Left lung (tissue), 10 donors: ENCODE results near the gene SPEM2. TPM values are rescaled to one million over a fixed set of nuclear protein-coding genes. Genes with fewer than 3 reads are reported as not detected.
A peak's percentile ranks its signal among the peaks of the same experiment; 100 is the strongest.

Experiments
- ATAC-seq: fragments of 200-7000 bp; cut with Tn5 transposase; one replicate; pipeline ENCODE4 v1.9.1; 2020; ENCODE audit warnings: moderate library complexity
- DNase-seq, 4 donors: peaks; one replicate each; pipeline ENCODE4 v3.0.0-alpha.2; 2013 to 2020
- H3K27ac ChIP-seq, 2 donors: fragments of 200-600 bp; sonication (generic) in 1 of 2; one replicate each; pipeline versions ENCODE4 v1.5.0 to v1.8.0; 2020 to 2021
- H3K27me3 ChIP-seq, 2 donors: fragments of 200-600 bp; sonication (generic) in 1 of 2; one replicate each; pipeline versions ENCODE4 v1.5.0 to v1.8.0; 2020 to 2021
- H3K36me3 ChIP-seq, 2 donors: fragments of 200-600 bp; sonication (generic) in 1 of 2; one replicate each; pipeline versions ENCODE4 v1.5.0 to v1.8.0; 2020 to 2021
- H3K4me1 ChIP-seq, 2 donors: fragments of 200-600 bp; one replicate each; pipeline ENCODE4 v1.8.0; 2021
- H3K4me3 ChIP-seq, 2 donors: fragments of 200-600 bp; sonication (generic) in 1 of 2; one replicate each; pipeline versions ENCODE4 v1.5.0 to v1.8.0; 2020 to 2021; ENCODE audit warnings: mild to moderate bottlenecking in 1 of 2
- H3K9me3 ChIP-seq, 2 donors: fragments of 200-600 bp; sonication (generic) in 1 of 2; one replicate each; pipeline versions ENCODE4 v1.5.0 to v1.8.0; 2020 to 2021
- intact Hi-C, 2 donors: fragments of 100-400 bp; cut with DNase I; formaldehyde crosslinking; loops; one replicate each; pipeline versions ENCODE4 v1.11.2 to v1.14.2; 2022
- polyA plus RNA-seq, 6 donors: library from polyadenylated mRNA; unstranded; fragments of 120-200 nt; gene quantifications; one replicate each; pipeline ENCODE4 v1.2.1, GENCODE V29; 2013; ENCODE audit not compliant: insufficient read length in 6 of 6
- total RNA-seq, 2 donors: library from RNA; stranded (reverse); fragmentation: NEBNext Ultra II Directional; extraction: Animal tissue kit (Norgen Biotek cat#: 25700); gene quantifications; one replicate each; pipeline ENCODE4 v1.2.1, GENCODE V29; 2021
- TF ChIP-seq, protein P1 (sequence below), 2 donors: fragments of 200-600 bp; sonication (generic) in 1 of 2; IDR thresholded peaks; one replicate each; pipeline versions ENCODE4 v1.5.0 to v1.8.0; 2021; ENCODE audit warnings: antibody characterized with exemption in 2 of 2
- donor health status: DM: no; HTN: yes; CAD: no.
- donor health status: DM: no; HTN: no; CAD: no.

SPEM2 gene
- total and polyA plus RNA-seq, 8 donors = not detected

DNA sequence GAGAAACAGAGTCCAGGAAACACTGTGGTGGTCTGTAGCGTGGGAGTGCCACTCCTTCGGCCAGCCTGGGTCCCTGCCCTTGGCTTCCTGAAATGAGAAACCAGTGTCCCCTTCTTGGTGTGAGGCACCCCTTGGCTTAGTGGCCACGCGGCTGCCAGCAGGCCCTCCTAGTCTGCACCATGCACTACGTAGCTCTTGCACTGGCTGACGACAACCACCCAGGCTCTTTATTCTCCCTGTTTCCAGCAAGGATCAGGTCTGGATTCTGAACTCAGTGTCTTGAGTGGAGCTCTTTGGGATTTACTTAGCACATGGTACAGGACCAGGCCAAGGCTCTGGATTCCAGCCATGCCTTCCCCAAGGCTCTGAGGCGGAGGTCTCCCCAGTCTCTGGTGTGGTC, 2.1 kb downstream of the SPEM2 start:
- Histone ChIP-seq H3K4me1 (no peaks in the 10 kb centered on the region), H3K9me3 (no peaks in the 10 kb centered on the region), H3K36me3 (no peaks in the 10 kb centered on the region), H3K27ac (no peak overlapping the region), H3K4me3 (no peak overlapping the region), H3K27me3 (no peaks in the 10 kb centered on the region)
- ATAC-seq (no peak), DNase-seq (no peak)
- intact Hi-C loops = no loop called here
- TF ChIP-seq, protein P1, sequence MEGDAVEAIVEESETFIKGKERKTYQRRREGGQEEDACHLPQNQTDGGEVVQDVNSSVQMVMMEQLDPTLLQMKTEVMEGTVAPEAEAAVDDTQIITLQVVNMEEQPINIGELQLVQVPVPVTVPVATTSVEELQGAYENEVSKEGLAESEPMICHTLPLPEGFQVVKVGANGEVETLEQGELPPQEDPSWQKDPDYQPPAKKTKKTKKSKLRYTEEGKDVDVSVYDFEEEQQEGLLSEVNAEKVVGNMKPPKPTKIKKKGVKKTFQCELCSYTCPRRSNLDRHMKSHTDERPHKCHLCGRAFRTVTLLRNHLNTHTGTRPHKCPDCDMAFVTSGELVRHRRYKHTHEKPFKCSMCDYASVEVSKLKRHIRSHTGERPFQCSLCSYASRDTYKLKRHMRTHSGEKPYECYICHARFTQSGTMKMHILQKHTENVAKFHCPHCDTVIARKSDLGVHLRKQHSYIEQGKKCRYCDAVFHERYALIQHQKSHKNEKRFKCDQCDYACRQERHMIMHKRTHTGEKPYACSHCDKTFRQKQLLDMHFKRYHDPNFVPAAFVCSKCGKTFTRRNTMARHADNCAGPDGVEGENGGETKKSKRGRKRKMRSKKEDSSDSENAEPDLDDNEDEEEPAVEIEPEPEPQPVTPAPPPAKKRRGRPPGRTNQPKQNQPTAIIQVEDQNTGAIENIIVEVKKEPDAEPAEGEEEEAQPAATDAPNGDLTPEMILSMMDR (IDR thresholded peaks at IDR 0.05) = no peak

DNA sequence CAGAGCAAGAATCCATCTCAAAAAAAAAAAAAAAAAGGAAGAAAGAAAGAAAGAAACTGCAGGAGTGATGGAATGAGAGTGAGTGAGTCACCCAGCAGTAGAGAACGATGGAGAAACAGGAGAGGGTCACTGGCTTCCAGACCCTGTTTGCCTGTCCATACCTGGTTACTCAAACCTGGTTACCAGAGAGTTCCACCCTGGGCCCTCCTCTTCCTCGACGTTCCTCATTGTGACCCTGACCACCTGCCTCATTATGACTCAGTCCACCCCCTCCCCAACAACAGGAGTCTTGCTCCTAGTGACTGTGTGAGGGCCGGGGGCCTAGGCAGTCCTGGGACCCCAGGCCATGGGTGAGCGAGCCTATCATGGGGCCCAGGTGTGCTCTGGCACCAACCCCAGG, 3.1 kb downstream of the SPEM2 start, which contains the start of gene SPEM3:
Gene SPEM3, plus strand, starts transcription at position 301 of the 400 bp plus-strand sequence. Its CDS starts 46 bp downstream, at position 347.
- no peaks in the 10 kb centered on the region for H3K9me3 ChIP-seq
- H3K4me3 ChIP-seq = no peak within 1 kb of the TSS
- H3K4me1 ChIP-seq = no peaks in the 10 kb centered on the region
- ATAC-seq = no peak
- TF ChIP-seq, protein P1 (IDR thresholded peaks at IDR 0.05) = no peak
- intact Hi-C loops = no loop called here
- no peaks in the 10 kb centered on the region for H3K27me3 ChIP-seq
- no peaks in the 10 kb centered on the region for H3K36me3 ChIP-seq
- H3K27ac ChIP-seq = no peak within 1 kb of the TSS
- no peak for DNase-seq

- TF ChIP-seq, protein P1 (IDR thresholded peaks at IDR 0.05) = no peak
- peaks cover 0 to 2% of the 10 kb centered on the region in 2 donors for H3K4me1 ChIP-seq
- no peak overlapping the region for H3K27ac ChIP-seq
- DNase-seq (peak in 1 of 4 donors; percentile 74), ATAC-seq (no peak)
- intact Hi-C loops = loop anchor here in 1 of 2 donors (10.0 kb wide), 1 partner anchor 75 kb away; the partner anchor contains the start of genes KCTD11 and TMEM95
- no peaks in the 10 kb centered on the region for H3K36me3 ChIP-seq
- H3K27me3 ChIP-seq = no peaks in the 10 kb centered on the region
- H3K4me3 ChIP-seq = no peak overlapping the region
- no peaks in the 10 kb centered on the region for H3K9me3 ChIP-seq
Measured at GRCh38 chr17:7429722-7430121, 4.3 kb downstream of the SPEM2 start.

- Histone ChIP-seq H3K27ac (no peak overlapping the region), H3K27me3 (no peaks in the 10 kb centered on the region), H3K4me1 (peaks cover 1 to 13% of the 10 kb centered on the region in 2 donors), H3K36me3 (no peaks in the 10 kb centered on the region), H3K4me3 (no peak overlapping the region), H3K9me3 (no peaks in the 10 kb centered on the region)
- no peak for ATAC-seq
- no peak for DNase-seq
- intact Hi-C loops = loop anchor here in 1 of 2 donors (10.0 kb wide), 1 partner anchor 76 kb away; the partner anchor contains the start of genes KCTD11 and TMEM95
- TF ChIP-seq, protein P1 (IDR thresholded peaks at IDR 0.05) = no peak
Measured at GRCh38 chr17:7431231-7431630, 5.8 kb downstream of the SPEM2 start.

- H3K36me3 ChIP-seq = no peaks in the 10 kb centered on the region
- H3K27me3 ChIP-seq = no peaks in the 10 kb centered on the region
- H3K4me1 ChIP-seq = peaks cover 10 to 23% of the 10 kb centered on the region in 2 donors
- no peak overlapping the region for H3K27ac ChIP-seq
- ATAC-seq = no peak
- intact Hi-C loops = loop anchor here in 1 of 2 donors (10.0 kb wide), 1 partner anchor 77 kb away; the partner anchor contains the start of genes KCTD11 and TMEM95
- TF ChIP-seq, protein P1 (IDR thresholded peaks at IDR 0.05) = no peak
- H3K4me3 ChIP-seq = no peak overlapping the region
- DNase-seq = peak in 1 of 4 donors; percentile 40
- no peaks in the 10 kb centered on the region for H3K9me3 ChIP-seq
Measured at GRCh38 chr17:7432296-7432695, 6.9 kb downstream of the SPEM2 start.
